Fibroblast of the aortic adventitia (primary cell): ENCODE results near the gene PEAK1. TPM values are rescaled to one million over a fixed set of nuclear protein-coding genes. Genes with fewer than 3 reads are reported as not detected.

ENCODE experiments used
- DNase-seq: peaks from one replicate; pipeline ENCODE4 v3.0.0-alpha.2; 2010; ENCODE audit warnings: low read depth
- H3K4me3 ChIP-seq: 2 replicates; pipeline ENCODE4 v1.5.1; 2011; ENCODE audit warnings: low read depth, mild to moderate bottlenecking, control low read depth, low read length, moderate library complexity
- CTCF ChIP-seq: IDR thresholded peaks from 2 replicates; pipeline ENCODE4 v1.5.1; 2011; ENCODE audit warnings: mild to moderate bottlenecking, low read length, control low read depth, inconsistent platforms; ENCODE audit not compliant: insufficient read depth
- total RNA-seq: library from RNA; depleted of rRNA; stranded (reverse); fragments of >200 nt; gene quantifications from 2 replicates; pipeline ENCODE4 v1.2.3, GENCODE V29; 2012; ENCODE audit warnings: low replicate concordance

Gene PEAK1
- total RNA-seq, 1 donor, result 98.2 TPM

- no peak overlapping the region for H3K4me3 ChIP-seq
- no peak for TF ChIP-seq CTCF
- no peak for DNase-seq
Measured at GRCh38 chr15:77446840-77447390, 27.0 kb upstream of the PEAK1 start.

GRCh38 chr15:77440378-77440999, 20.6 kb upstream of the PEAK1 start:
- TF ChIP-seq CTCF, result no peak
- peak; percentile 16 for DNase-seq

GRCh38 chr15:77437264-77437663, 17.4 kb upstream of the PEAK1 start:
- H3K4me3 ChIP-seq, result no peak overlapping the region
- no peak for TF ChIP-seq CTCF
- DNase-seq, result no peak

More at GRCh38 chr15:77440378-77440999, 20.6 kb upstream of the PEAK1 start:
- no peak overlapping the region for H3K4me3 ChIP-seq

GRCh38 chr15:77436822-77437221, 16.9 kb upstream of the PEAK1 start:
- no peak for DNase-seq
- no peak overlapping the region for H3K4me3 ChIP-seq
- TF ChIP-seq CTCF, result no peak

- H3K4me3 ChIP-seq, result no peak overlapping the region
- TF ChIP-seq CTCF, result no peak
- DNase-seq, result no peak
Measured at GRCh38 chr15:77430652-77431051, 10.7 kb upstream of the PEAK1 start.

GRCh38 chr15:77430213-77430612, 10.3 kb upstream of the PEAK1 start:
- no peak for TF ChIP-seq CTCF
- DNase-seq, result no peak
- H3K4me3 ChIP-seq, result no peak overlapping the region

GRCh38 chr15:77426871-77427270, 7.0 kb upstream of the PEAK1 start:
- TF ChIP-seq CTCF, result no peak
- no peak for DNase-seq

More at GRCh38 chr15:77426871-77427270, 7.0 kb upstream of the PEAK1 start:
- no peak overlapping the region for H3K4me3 ChIP-seq
